VCaP (cell line): Measurements from ENCODE around the gene SUN2.

ENCODE experiments used
- H3K27ac ChIP-seq: fragments of 450-650 bp; 2 replicates; pipeline ENCODE4 v1.5.1; 2017
- CTCF ChIP-seq: fragments of 450-650 bp; conservative IDR thresholded peaks from 2 replicates; pipeline ENCODE4 v1.5.1; 2017; ENCODE audit warnings: mild to moderate bottlenecking, moderate library complexity

Gene SUN2

GRCh38 chr22:38775656-38776055, 19.9 kb upstream of the SUN2 start:
- TF ChIP-seq CTCF: no peak
- no peak overlapping the region for H3K27ac ChIP-seq

- H3K27ac ChIP-seq: no peak overlapping the region
- TF ChIP-seq CTCF: no peak
These were observed 18.8 kb upstream of the SUN2 start for GRCh38 chr22:38774496-38775166.

GRCh38 chr22:38773363-38773946, 17.7 kb upstream of the SUN2 start:
- no peak for TF ChIP-seq CTCF
- H3K27ac ChIP-seq: no peak overlapping the region

- H3K27ac ChIP-seq: no peak overlapping the region
- no peak for TF ChIP-seq CTCF
These were observed 16.8 kb upstream of the SUN2 start for GRCh38 chr22:38772623-38772873.

- TF ChIP-seq CTCF: no peak
- H3K27ac ChIP-seq: no peak overlapping the region
These were observed 14.6 kb upstream of the SUN2 start for GRCh38 chr22:38770257-38770949.

GRCh38 chr22:38768036-38768435, 12.2 kb upstream of the SUN2 start:
- H3K27ac ChIP-seq: no peak overlapping the region
- TF ChIP-seq CTCF: no peak

- no peak for TF ChIP-seq CTCF
- no peak overlapping the region for H3K27ac ChIP-seq
These were observed 11.5 kb upstream of the SUN2 start for GRCh38 chr22:38767313-38767712.
